Measurements from ENCODE around the gene SCNN1A. TPM values are rescaled to one million over a fixed set of nuclear protein-coding genes. Genes with fewer than 3 reads are reported as not detected.
"Not testable (repeated sequence)": the region's sequence is repeated elsewhere in the genome, so short reads cannot be mapped to it uniquely, and the experiment has no call there.

Gene SCNN1A
- total and polyA plus RNA-seq, 2 of the 4 experiments (the other 2 are of a cell fraction), result 0.41 TPM; not detected in 1

DNA sequence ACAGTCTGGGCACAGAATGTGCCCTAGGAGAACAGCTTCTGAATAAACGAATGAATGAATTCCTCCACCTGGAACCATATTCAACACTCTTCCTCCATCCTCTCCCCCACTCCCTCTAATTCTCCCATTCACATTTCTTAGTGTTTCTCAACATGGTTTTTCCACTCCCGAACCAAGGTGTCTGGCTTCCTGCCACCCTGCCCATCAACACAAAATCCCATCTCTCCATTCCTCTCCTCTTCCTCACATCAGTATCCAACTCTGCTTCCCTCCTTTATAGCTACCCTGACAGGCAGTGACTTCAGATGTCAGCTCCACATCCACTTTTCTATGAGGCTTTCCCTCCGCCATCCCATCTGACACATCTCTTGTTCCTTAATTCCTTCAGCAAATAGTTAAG, 36.4 kb downstream of the SCNN1A start (continued):
- TF ChIP-seq, protein P1, sequence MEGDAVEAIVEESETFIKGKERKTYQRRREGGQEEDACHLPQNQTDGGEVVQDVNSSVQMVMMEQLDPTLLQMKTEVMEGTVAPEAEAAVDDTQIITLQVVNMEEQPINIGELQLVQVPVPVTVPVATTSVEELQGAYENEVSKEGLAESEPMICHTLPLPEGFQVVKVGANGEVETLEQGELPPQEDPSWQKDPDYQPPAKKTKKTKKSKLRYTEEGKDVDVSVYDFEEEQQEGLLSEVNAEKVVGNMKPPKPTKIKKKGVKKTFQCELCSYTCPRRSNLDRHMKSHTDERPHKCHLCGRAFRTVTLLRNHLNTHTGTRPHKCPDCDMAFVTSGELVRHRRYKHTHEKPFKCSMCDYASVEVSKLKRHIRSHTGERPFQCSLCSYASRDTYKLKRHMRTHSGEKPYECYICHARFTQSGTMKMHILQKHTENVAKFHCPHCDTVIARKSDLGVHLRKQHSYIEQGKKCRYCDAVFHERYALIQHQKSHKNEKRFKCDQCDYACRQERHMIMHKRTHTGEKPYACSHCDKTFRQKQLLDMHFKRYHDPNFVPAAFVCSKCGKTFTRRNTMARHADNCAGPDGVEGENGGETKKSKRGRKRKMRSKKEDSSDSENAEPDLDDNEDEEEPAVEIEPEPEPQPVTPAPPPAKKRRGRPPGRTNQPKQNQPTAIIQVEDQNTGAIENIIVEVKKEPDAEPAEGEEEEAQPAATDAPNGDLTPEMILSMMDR (conservative IDR thresholded peaks at IDR 0.05; ENCODE audit: low read depth, low read length), result no peak
- TF ChIP-seq MAFK (IDR thresholded peaks at IDR 0.05; ENCODE audit: low read depth, low read length), result no peak
- TF ChIP-seq MXI1 (IDR thresholded peaks at IDR 0.05; ENCODE audit: borderline replicate concordance, low read depth, low read length), result no peak

DNA sequence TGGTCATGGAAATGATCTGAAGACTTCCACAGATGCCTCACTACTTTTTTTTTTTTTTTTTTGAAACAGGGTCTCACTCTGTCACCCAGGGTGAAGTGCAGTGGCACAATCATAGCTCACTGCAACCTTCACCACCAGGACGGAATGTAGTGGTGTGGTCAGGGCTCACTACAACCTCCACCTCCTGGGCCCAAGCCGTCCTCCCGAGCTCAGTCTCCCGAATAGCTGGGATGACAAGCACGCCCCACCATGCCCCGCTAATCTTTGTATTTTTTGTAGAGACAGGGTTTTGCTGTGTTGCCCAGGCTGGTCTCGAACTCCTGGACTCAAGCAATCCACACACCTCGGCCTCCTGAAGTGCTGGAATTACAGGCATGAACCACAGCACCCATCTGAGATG, 36.8 kb downstream of the SCNN1A start:
- H3K27me3 ChIP-seq (ENCODE audit: control insufficient read depth, insufficient read depth, low read length); DNase-seq; H2BK15ac ChIP-seq (ENCODE audit: low read depth, low read length); H2AFZ ChIP-seq (replicated peaks; ENCODE audit: low read length, poor library complexity); H4K5ac ChIP-seq (ENCODE audit: low read depth, low read length); H3K4me3 ChIP-seq (ENCODE audit: insufficient read depth, low read depth, low read length); POLR2A ChIA-PET (ENCODE audit: unreplicated experiment); H2AK9ac ChIP-seq (replicated peaks; ENCODE audit: low read depth, low read length, poor library complexity); H3K56ac ChIP-seq (ENCODE audit: extremely low read depth, insufficient read depth, low read length); ATAC-seq (ENCODE audit: low read depth); H3K9me3 ChIP-seq (ENCODE audit: control insufficient read depth, insufficient read depth, low read length); H2BK20ac ChIP-seq (ENCODE audit: low read depth, low read length); intact Hi-C loops (cut with micrococcal nuclease); H4K91ac ChIP-seq (ENCODE audit: insufficient read depth, low read depth, low read length); CTCF ChIA-PET; dilution Hi-C loops (cut with HindIII; ENCODE audit: low sequenced_read_pairs, unreplicated experiment); H2BK120ac ChIP-seq (ENCODE audit: low read depth, low read length); H3K9ac ChIP-seq (ENCODE audit: low read depth, low read length); H3K18ac ChIP-seq (ENCODE audit: low read depth, low read length); BruUV-seq (replicated peaks): not testable (repeated sequence)
- peaks cover 54% of the 10 kb centered on the region for H3K4me1 ChIP-seq (ENCODE audit: control insufficient read depth, insufficient read depth, low read length)
- peak overlapping the region; percentile 90 for H3K23ac ChIP-seq (ENCODE audit: low read depth, low read length)
- H3K4ac ChIP-seq (ENCODE audit: low read depth, low read length), result peak overlapping the region; percentile 69
- peaks cover 12 to 78% of the 10 kb centered on the region in 2 experiments; a peak in 3 of 4 replicates for H3K79me1 ChIP-seq (ENCODE audit: low read depth in 1 of 2, low read length in 2 of 2)
- peak overlapping the region in 1 of 2 experiments; percentile 87; a peak in 1 of 4 replicates for H4K8ac ChIP-seq (ENCODE audit: low read depth in 2 of 2, low read length in 2 of 2)
- H2AK5ac ChIP-seq (ENCODE audit: low read depth, low read length), result peak overlapping the region; percentile 84; the same call in 1 of the 2 replicates
- H3K4me2 ChIP-seq (ENCODE audit: low read depth, low read length), result peak overlapping the region; percentile 96
- H3K14ac ChIP-seq (replicated peaks; ENCODE audit: low read depth, low read length), result peak overlapping the region; percentile 87; the same call in 1 of the 2 replicates
- H2BK5ac ChIP-seq (ENCODE audit: low read depth, low read length, poor library complexity, severe bottlenecking), result peak overlapping the region; percentile 93
- H4K20me1 ChIP-seq (ENCODE audit: insufficient read depth, low read length), result peaks cover 74% of the 10 kb centered on the region
- H3K9me1 ChIP-seq (ENCODE audit: insufficient read depth, low read length), result peaks cover 33% of the 10 kb centered on the region
- in situ Hi-C loops (cut with MboI; ENCODE audit: low sequenced_read_pairs), result loop anchor here (5.0 to 10.0 kb wide), 2 partner anchors 34 to 206 kb away; no protein-coding TSS in a partner anchor
- peaks cover 27% of the 10 kb centered on the region for H3K36me3 ChIP-seq (ENCODE audit: control insufficient read depth, insufficient read depth, low read length)
- peak overlapping the region; percentile 83 for H3K27ac ChIP-seq (ENCODE audit: insufficient read depth, low read length)
- no CpG with 5 or more reads among the region's 8 CpGs for WGBS, 2 experiments (ENCODE audit: extremely low coverage in 2 of 2, insufficient read length in 1 of 2)

All from IMR-90 (cell line).